Neural cell (in vitro differentiated cells): ENCODE results near the gene RELN. TPM values are rescaled to one million over a fixed set of nuclear protein-coding genes. Genes with fewer than 3 reads are reported as not detected.

Experiments used
- H2AFZ ChIP-seq: fragments of 200-600, 300-800 bp; sonication (generic), shearing (Covaris generic); 2 replicates; pipeline ENCODE4 v1.6.0; 2014; ENCODE audit warnings: low read depth, mild to moderate bottlenecking, antibody characterized with exemption, low read length, moderate library complexity
- H3F3A ChIP-seq: fragments of 200-600 bp; shearing (Covaris generic); 2 replicates; pipeline ENCODE4 v1.6.1; 2016; ENCODE audit warnings: mild to moderate bottlenecking, moderate library complexity, mixed read lengths, antibody characterized with exemption, low read length; ENCODE audit not compliant: insufficient read depth, poor library complexity, severe bottlenecking
- H3K27ac ChIP-seq: fragments of 200-600, 300-800 bp; sonication (generic), shearing (Covaris generic); 2 replicates; pipeline ENCODE4 v1.5.1; 2014; ENCODE audit warnings: mild to moderate bottlenecking, low read length, moderate library complexity
- H3K27me3 ChIP-seq: fragments of 300-800, 200-600 bp; sonication (generic), shearing (Covaris generic); 2 replicates; pipeline ENCODE4 v1.6.0; 2014; ENCODE audit warnings: mild to moderate bottlenecking, low read depth, low read length, moderate library complexity; ENCODE audit not compliant: insufficient read depth
- H3K36me3 ChIP-seq: fragments of 300-800, 200-600 bp; sonication (generic), shearing (Covaris generic); 2 replicates; pipeline ENCODE4 v1.5.1; 2014; ENCODE audit warnings: mild to moderate bottlenecking, antibody characterized with exemption, low read length, moderate library complexity; ENCODE audit not compliant: insufficient read depth
- H3K4me2 ChIP-seq: fragments of 300-800, 200-600 bp; sonication (generic), shearing (Covaris generic); 2 replicates; pipeline ENCODE4 v1.6.0; 2014; ENCODE audit warnings: mild to moderate bottlenecking, low read length
- H3K4me3 ChIP-seq: fragments of 300-800, 200-600 bp; sonication (generic), shearing (Covaris generic); 2 replicates; pipeline ENCODE4 v1.5.1; 2014; ENCODE audit warnings: mild to moderate bottlenecking, low read length, moderate library complexity
- H3K79me2 ChIP-seq: fragments of 200-600 bp; shearing (Covaris generic); replicated peaks from 2 replicates; pipeline ENCODE4 v1.6.0; 2014; ENCODE audit warnings: mild to moderate bottlenecking, low read length, moderate library complexity; ENCODE audit not compliant: insufficient read depth
- H3K9ac ChIP-seq: fragments of 300-800, 200-600 bp; sonication (generic), shearing (Covaris generic); 2 replicates; pipeline ENCODE4 v1.6.1; 2016; ENCODE audit warnings: mild to moderate bottlenecking, low read length, mixed read lengths
- H3K9me2 ChIP-seq: fragments of 200-600 bp; shearing (Covaris generic); 2 replicates; pipeline ENCODE4 v1.6.1; 2016; ENCODE audit warnings: mild to moderate bottlenecking, low read length, mixed read lengths; ENCODE audit not compliant: insufficient read depth
- H3K9me3 ChIP-seq: fragments of 200-600, 300-800 bp; sonication (generic), shearing (Covaris generic); 2 replicates; pipeline ENCODE4 v1.6.1; 2016; ENCODE audit warnings: mild to moderate bottlenecking, mixed run types, low read length, moderate library complexity, mixed read lengths
- H4K20me1 ChIP-seq: fragments of 200-600 bp; shearing (Covaris generic); 2 replicates; pipeline ENCODE4 v1.6.1; 2016; ENCODE audit warnings: mild to moderate bottlenecking, mixed run types; ENCODE audit not compliant: insufficient read depth
- EP300 ChIP-seq: fragments of 450-650 bp; conservative IDR thresholded peaks from 2 replicates; pipeline ENCODE4 v1.6.1; 2014; ENCODE audit warnings: antibody characterized with exemption, mild to moderate bottlenecking, moderate library complexity; ENCODE audit not compliant: poor library complexity, severe bottlenecking
- EZH2 ChIP-seq: fragments of 200-600, 300-800 bp; shearing (Covaris generic), sonication (generic); IDR thresholded peaks from 2 replicates; pipeline ENCODE4 v1.6.1; 2014; ENCODE audit warnings: antibody characterized with exemption, low read length, borderline replicate concordance, mild to moderate bottlenecking; ENCODE audit not compliant: insufficient read depth, poor library complexity, severe bottlenecking
- MXI1 ChIP-seq: fragments of 450-650 bp; conservative IDR thresholded peaks from 2 replicates; pipeline ENCODE4 v1.6.1; 2014; ENCODE audit warnings: antibody characterized with exemption, mild to moderate bottlenecking; ENCODE audit not compliant: poor library complexity, severe bottlenecking
- POLR2AphosphoS5 ChIP-seq: IDR thresholded peaks from 2 replicates; pipeline ENCODE4 v1.6.1; 2012
- RAD21 ChIP-seq: fragments of 450-650 bp; conservative IDR thresholded peaks from 2 replicates; pipeline ENCODE4 v1.6.1; 2014; ENCODE audit warnings: antibody characterized with exemption, mild to moderate bottlenecking, moderate library complexity
- REST ChIP-seq: IDR thresholded peaks from 2 replicates; pipeline ENCODE4 v1.6.1; 2012; ENCODE audit warnings: borderline replicate concordance
- SMC3 ChIP-seq: fragments of 450-650 bp; conservative IDR thresholded peaks from 2 replicates; pipeline ENCODE4 v1.6.1; 2014; ENCODE audit warnings: antibody characterized with exemption, mild to moderate bottlenecking, moderate library complexity; ENCODE audit not compliant: poor library complexity
- TAF1 ChIP-seq: IDR thresholded peaks from 2 replicates; pipeline ENCODE4 v1.6.1; 2012; ENCODE audit warnings: low read depth
- polyA plus RNA-seq: library from polyadenylated mRNA; depleted of rRNA; stranded (reverse); fragments of >200 nt; gene quantifications from 2 replicates; pipeline ENCODE4 v1.2.3, GENCODE V29; 2014
- TF ChIP-seq, protein P1 (sequence below): fragments of 450-650 bp; IDR thresholded peaks from 2 replicates; pipeline ENCODE4 v1.5.1; 2014; ENCODE audit warnings: antibody characterized with exemption, mild to moderate bottlenecking, moderate library complexity; ENCODE audit not compliant: poor library complexity, severe bottlenecking

The RELN gene
- polyA plus RNA-seq, 1 donor from 2014 or later, result 178 TPM

- TF ChIP-seq EZH2 (no peak), EP300 (no peak), RAD21 (no peak), TAF1 (no peak)
- TF ChIP-seq, protein P1, sequence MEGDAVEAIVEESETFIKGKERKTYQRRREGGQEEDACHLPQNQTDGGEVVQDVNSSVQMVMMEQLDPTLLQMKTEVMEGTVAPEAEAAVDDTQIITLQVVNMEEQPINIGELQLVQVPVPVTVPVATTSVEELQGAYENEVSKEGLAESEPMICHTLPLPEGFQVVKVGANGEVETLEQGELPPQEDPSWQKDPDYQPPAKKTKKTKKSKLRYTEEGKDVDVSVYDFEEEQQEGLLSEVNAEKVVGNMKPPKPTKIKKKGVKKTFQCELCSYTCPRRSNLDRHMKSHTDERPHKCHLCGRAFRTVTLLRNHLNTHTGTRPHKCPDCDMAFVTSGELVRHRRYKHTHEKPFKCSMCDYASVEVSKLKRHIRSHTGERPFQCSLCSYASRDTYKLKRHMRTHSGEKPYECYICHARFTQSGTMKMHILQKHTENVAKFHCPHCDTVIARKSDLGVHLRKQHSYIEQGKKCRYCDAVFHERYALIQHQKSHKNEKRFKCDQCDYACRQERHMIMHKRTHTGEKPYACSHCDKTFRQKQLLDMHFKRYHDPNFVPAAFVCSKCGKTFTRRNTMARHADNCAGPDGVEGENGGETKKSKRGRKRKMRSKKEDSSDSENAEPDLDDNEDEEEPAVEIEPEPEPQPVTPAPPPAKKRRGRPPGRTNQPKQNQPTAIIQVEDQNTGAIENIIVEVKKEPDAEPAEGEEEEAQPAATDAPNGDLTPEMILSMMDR, result no peak
Measured at GRCh38 chr7:103967401-103967800, 22.1 kb downstream of the RELN start.

GRCh38 chr7:103966593-103967277, 22.7 kb downstream of the RELN start:
- Histone ChIP-seq H3K9me3 (no peaks in the 10 kb centered on the region), H3K4me3 (no peak overlapping the region), H3K79me2 (no peaks in the 10 kb centered on the region), H3K4me2 (no peak overlapping the region), H3K9me2 (no peaks in the 10 kb centered on the region), H4K20me1 (no peaks in the 10 kb centered on the region), H3K36me3 (no peaks in the 10 kb centered on the region), H3F3A (peaks cover 4% of the 10 kb centered on the region), H3K9ac (no peak overlapping the region), H2AFZ (no peak overlapping the region), H3K27ac (no peak overlapping the region), H3K27me3 (no peaks in the 10 kb centered on the region)
- no peak for TF ChIP-seq POLR2AphosphoS5
- TF ChIP-seq TAF1, result no peak
- no peak for TF ChIP-seq SMC3
- no peak for TF ChIP-seq EZH2
- TF ChIP-seq REST, result no peak
- TF ChIP-seq, protein P1, result no peak
- no peak for TF ChIP-seq RAD21
- TF ChIP-seq MXI1, result no peak
- no peak for TF ChIP-seq EP300

More at GRCh38 chr7:103967401-103967800, 22.1 kb downstream of the RELN start:
- no peak overlapping the region for H3K4me2 ChIP-seq
- H3K27me3 ChIP-seq, result no peaks in the 10 kb centered on the region
- H3K79me2 ChIP-seq, result no peaks in the 10 kb centered on the region
- no peak overlapping the region for H3K27ac ChIP-seq
- no peaks in the 10 kb centered on the region for H3K9me2 ChIP-seq
- no peak overlapping the region for H3K4me3 ChIP-seq
- H3K9ac ChIP-seq, result no peak overlapping the region
- no peaks in the 10 kb centered on the region for H3K36me3 ChIP-seq
- no peak overlapping the region for H2AFZ ChIP-seq
- H3F3A ChIP-seq, result peaks cover 4% of the 10 kb centered on the region
- no peaks in the 10 kb centered on the region for H3K9me3 ChIP-seq
- H4K20me1 ChIP-seq, result no peaks in the 10 kb centered on the region
